Thyroid gland (tissue), 4 donors: ENCODE data around the gene UPB1.

Experiments used
- POLR2A ChIP-seq, 2 donors: fragments of 450-650 bp; IDR thresholded peaks; one replicate each; pipeline ENCODE4 v1.6.1; 2017; ENCODE audit warnings: antibody characterized with exemption in 2 of 2, mild to moderate bottlenecking in 2 of 2, moderate library complexity in 1 of 2
- TF ChIP-seq, protein P1 (sequence below), 6 experiments: fragments of 200-600 bp in 3 of 6; fragments of 450-650 bp in 3 of 6; sonication (generic) in 3 of 6; IDR thresholded peaks; one replicate each; pipeline ENCODE4 v1.5.1; 2016 to 2019; ENCODE audit warnings: antibody characterized with exemption in 6 of 6, mild to moderate bottlenecking in 2 of 6, inconsistent platforms in 1 of 6, moderate library complexity in 1 of 6

- TF ChIP-seq, protein P1, sequence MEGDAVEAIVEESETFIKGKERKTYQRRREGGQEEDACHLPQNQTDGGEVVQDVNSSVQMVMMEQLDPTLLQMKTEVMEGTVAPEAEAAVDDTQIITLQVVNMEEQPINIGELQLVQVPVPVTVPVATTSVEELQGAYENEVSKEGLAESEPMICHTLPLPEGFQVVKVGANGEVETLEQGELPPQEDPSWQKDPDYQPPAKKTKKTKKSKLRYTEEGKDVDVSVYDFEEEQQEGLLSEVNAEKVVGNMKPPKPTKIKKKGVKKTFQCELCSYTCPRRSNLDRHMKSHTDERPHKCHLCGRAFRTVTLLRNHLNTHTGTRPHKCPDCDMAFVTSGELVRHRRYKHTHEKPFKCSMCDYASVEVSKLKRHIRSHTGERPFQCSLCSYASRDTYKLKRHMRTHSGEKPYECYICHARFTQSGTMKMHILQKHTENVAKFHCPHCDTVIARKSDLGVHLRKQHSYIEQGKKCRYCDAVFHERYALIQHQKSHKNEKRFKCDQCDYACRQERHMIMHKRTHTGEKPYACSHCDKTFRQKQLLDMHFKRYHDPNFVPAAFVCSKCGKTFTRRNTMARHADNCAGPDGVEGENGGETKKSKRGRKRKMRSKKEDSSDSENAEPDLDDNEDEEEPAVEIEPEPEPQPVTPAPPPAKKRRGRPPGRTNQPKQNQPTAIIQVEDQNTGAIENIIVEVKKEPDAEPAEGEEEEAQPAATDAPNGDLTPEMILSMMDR (IDR thresholded peaks at IDR 0.05): no peak
- no peak for TF ChIP-seq POLR2A (IDR thresholded peaks at IDR 0.05)
Observed at GRCh38 chr22:24474221-24474620, 20.9 kb upstream of the UPB1 start.
